IMR-90 (cell line): ENCODE data around the gene DDX10.

ENCODE experiments used
- BHLHE40 ChIP-seq: fragments of 150-350 bp; IDR thresholded peaks from 2 replicates; pipeline ENCODE4 v1.6.1; 2016; ENCODE audit warnings: mild to moderate bottlenecking, low read depth, low read length
- CTCF ChIP-seq: conservative IDR thresholded peaks from 2 replicates; pipeline ENCODE4 v1.5.1; 2012; ENCODE audit warnings: mild to moderate bottlenecking, low read depth, low read length, improper control_type of control experiment
- POLR2A ChIP-seq: IDR thresholded peaks from 2 replicates; pipeline ENCODE4 v1.6.1; 2012; ENCODE audit warnings: mild to moderate bottlenecking, low read depth, low read length
- RCOR1 ChIP-seq: IDR thresholded peaks from 2 replicates; pipeline ENCODE4 v1.6.1; 2012; ENCODE audit warnings: mild to moderate bottlenecking, low read length, improper control_type of control experiment; ENCODE audit not compliant: insufficient replicate concordance
- SMC3 ChIP-seq: fragments of 150-350 bp; IDR thresholded peaks from 2 replicates; pipeline ENCODE4 v1.6.1; 2016; ENCODE audit warnings: low read depth, mild to moderate bottlenecking, antibody characterized with exemption, low read length, moderate library complexity

GRCh38 chr11:108873310-108873709, 208.4 kb downstream of the DDX10 start:
- no peak for TF ChIP-seq CTCF
- TF ChIP-seq POLR2A = no peak
- TF ChIP-seq RCOR1 = no peak
- no peak for TF ChIP-seq SMC3
- TF ChIP-seq BHLHE40 = no peak
